H9 (cell line): ENCODE results near the gene NTSR1. TPM values are rescaled to one million over a fixed set of nuclear protein-coding genes. Genes with fewer than 3 reads are reported as not detected.
A peak's percentile ranks its signal among the peaks of the same experiment; 100 is the strongest.

Experiments
- DNase-seq: peaks from one replicate; pipeline ENCODE4 v3.0.0-alpha.2; 2017
- H2AFZ ChIP-seq: one replicate; pipeline ENCODE4 v1.6.1; 2013; ENCODE audit warnings: mild to moderate bottlenecking, low read length, control low read depth, moderate library complexity
- H2AK5ac ChIP-seq: 2 replicates; pipeline ENCODE4 v1.6.1; 2013; ENCODE audit warnings: low read length, control low read depth, mixed read lengths; ENCODE audit not compliant: insufficient read length
- H2BK120ac ChIP-seq: one replicate; pipeline ENCODE4 v1.6.1; 2013; ENCODE audit warnings: low read depth, mild to moderate bottlenecking, low read length, control low read depth, inconsistent platforms; ENCODE audit not compliant: poor library complexity, severe bottlenecking
- H2BK12ac ChIP-seq: 2 replicates; pipeline ENCODE4 v1.6.1; 2013; ENCODE audit warnings: low read length, control low read depth, mixed read lengths, low read depth; ENCODE audit not compliant: insufficient read length
- H2BK15ac ChIP-seq: 2 replicates; pipeline ENCODE4 v1.6.1; 2013; ENCODE audit warnings: low read depth, low read length, control low read depth
- H2BK20ac ChIP-seq: one replicate; pipeline ENCODE4 v1.6.1; 2013; ENCODE audit warnings: low read depth, mild to moderate bottlenecking, low read length, control low read depth, inconsistent platforms; ENCODE audit not compliant: poor library complexity, severe bottlenecking
- H2BK5ac ChIP-seq: 2 replicates; pipeline ENCODE4 v1.6.1; 2013; ENCODE audit warnings: low read length, control low read depth, mixed read lengths; ENCODE audit not compliant: insufficient read length
- H3K14ac ChIP-seq: 2 replicates; pipeline ENCODE4 v1.6.1; 2013; ENCODE audit warnings: low read length, control low read depth; ENCODE audit not compliant: insufficient read depth
- H3K18ac ChIP-seq: 2 replicates; pipeline ENCODE4 v1.6.1; 2013; ENCODE audit warnings: low read depth, mild to moderate bottlenecking, mixed read lengths, low read length, control low read depth; ENCODE audit not compliant: insufficient read length
- H3K23ac ChIP-seq: 2 replicates; pipeline ENCODE4 v1.6.1; 2013; ENCODE audit warnings: low read length, control low read depth, mixed read lengths, low read depth; ENCODE audit not compliant: insufficient read length
- H3K23me2 ChIP-seq: 2 replicates; pipeline ENCODE4 v1.6.1; 2013; ENCODE audit warnings: low read depth, mild to moderate bottlenecking, mixed read lengths, low read length, control low read depth; ENCODE audit not compliant: insufficient read length, poor library complexity, severe bottlenecking
- H3K27ac ChIP-seq: 2 replicates; pipeline ENCODE4 v1.5.1; 2013; ENCODE audit warnings: low read length, control low read depth, mixed read lengths, low read depth; ENCODE audit not compliant: insufficient read length
- H3K27me3 ChIP-seq: 2 replicates; pipeline ENCODE4 v1.6.1; 2013; ENCODE audit warnings: low read length, control low read depth, inconsistent platforms; ENCODE audit not compliant: insufficient read depth
- H3K4ac ChIP-seq: 2 replicates; pipeline ENCODE4 v1.6.1; 2013; ENCODE audit warnings: low read depth, mild to moderate bottlenecking, control low read depth, inconsistent platforms, low read length, moderate library complexity
- H3K4me1 ChIP-seq: 2 replicates; pipeline ENCODE4 v1.6.1; 2013; ENCODE audit warnings: low read length, control low read depth, inconsistent platforms; ENCODE audit not compliant: insufficient read depth
- H3K4me2 ChIP-seq: 2 replicates; pipeline ENCODE4 v1.6.1; 2013; ENCODE audit warnings: low read length, control low read depth, mixed read lengths; ENCODE audit not compliant: insufficient read length, insufficient read depth
- H3K56ac ChIP-seq: 2 replicates; pipeline ENCODE4 v1.6.1; 2013; ENCODE audit warnings: low read depth, mild to moderate bottlenecking, mixed read lengths, low read length, control low read depth; ENCODE audit not compliant: insufficient read length
- H3K79me1 ChIP-seq: 2 replicates; pipeline ENCODE4 v1.6.1; 2013; ENCODE audit warnings: low read depth, mild to moderate bottlenecking, moderate library complexity, low read length, control low read depth, inconsistent platforms; ENCODE audit not compliant: insufficient read depth, poor library complexity, severe bottlenecking
- H3K79me2 ChIP-seq: 2 replicates; pipeline ENCODE4 v1.6.1; 2013; ENCODE audit warnings: low read length, control low read depth, inconsistent platforms; ENCODE audit not compliant: insufficient read depth
- H3K9ac ChIP-seq: 2 replicates; pipeline ENCODE4 v1.6.1; 2013; ENCODE audit warnings: low read length, control low read depth, mixed read lengths; ENCODE audit not compliant: insufficient read length; ENCODE audit errors: extremely low read depth
- H3K9me3 ChIP-seq: one replicate; pipeline ENCODE4 v1.6.1; 2013; ENCODE audit warnings: low read depth, low read length, inconsistent platforms; ENCODE audit not compliant: control insufficient read depth
- H3T11ph ChIP-seq: one replicate; pipeline ENCODE4 v1.6.1; 2013; ENCODE audit warnings: mild to moderate bottlenecking, low read length, control low read depth, inconsistent platforms
- H4K20me1 ChIP-seq: one replicate; pipeline ENCODE4 v1.6.1; 2013; ENCODE audit not compliant: control insufficient read depth, insufficient read length, insufficient read depth
- H4K5ac ChIP-seq: 2 replicates; pipeline ENCODE4 v1.6.1; 2013; ENCODE audit warnings: low read depth, mild to moderate bottlenecking, mixed read lengths, low read length, control low read depth; ENCODE audit not compliant: insufficient read length
- H4K8ac ChIP-seq: replicated peaks from 2 replicates; pipeline ENCODE4 v1.6.1; 2013; ENCODE audit warnings: low read length, control low read depth, mixed read lengths, low read depth; ENCODE audit not compliant: insufficient read length
- H4K91ac ChIP-seq: 2 replicates; pipeline ENCODE4 v1.6.1; 2013; ENCODE audit warnings: low read depth, mild to moderate bottlenecking, moderate library complexity, mixed read lengths, low read length, control low read depth; ENCODE audit not compliant: insufficient read length
- H3K27ac Mint-ChIP-seq, 3 experiments: 2 replicates in 2 of 3; 3 replicates in 1 of 3; pipeline ENCODE4 v1.8.0; 2020 to 2021; ENCODE audit warnings: mixed read lengths in 3 of 3, mild to moderate bottlenecking in 1 of 3, moderate library complexity in 1 of 3
- H3K27me3 Mint-ChIP-seq: 2 replicates; pipeline ENCODE4 v1.8.0; 2021; ENCODE audit warnings: low read depth, mild to moderate bottlenecking, moderate library complexity, mixed read lengths
- H3K36me3 Mint-ChIP-seq, 3 experiments: 2 replicates in 2 of 3; 3 replicates in 1 of 3; pipeline ENCODE4 v1.8.0; 2020 to 2021; ENCODE audit warnings: low read depth in 3 of 3, mixed read lengths in 3 of 3; ENCODE audit not compliant: insufficient read depth in 1 of 3
- H3K4me1 Mint-ChIP-seq, 2 experiments: 2 replicates each; pipeline ENCODE4 v1.8.0; 2020; ENCODE audit warnings: mixed read lengths in 2 of 2
- H3K4me3 Mint-ChIP-seq, 2 experiments: 2 replicates in 1 of 2; 3 replicates in 1 of 2; pipeline ENCODE4 v1.8.0; 2020 to 2021; ENCODE audit warnings: mild to moderate bottlenecking in 2 of 2, mixed read lengths in 2 of 2, moderate library complexity in 1 of 2
- H3K9me3 Mint-ChIP-seq, 2 experiments: 2 replicates in 1 of 2; 3 replicates in 1 of 2; pipeline ENCODE4 v1.8.0; 2020; ENCODE audit warnings: mild to moderate bottlenecking in 2 of 2, mixed read lengths in 2 of 2, moderate library complexity in 1 of 2
- CTCF ChIP-seq: fragments of 200-600 bp; sonication (generic); conservative IDR thresholded peaks from 3 replicates; pipeline ENCODE4 v1.8.0; 2021; ENCODE audit warnings: antibody characterized with exemption, mild to moderate bottlenecking
- WGBS: extraction: QIAGEN DNeasy Blood & Tissue Kit; methylation state at CpG from one replicate; pipeline ENCODE4 v1.1.7; 2013; ENCODE audit warnings: missing lambda C conversion rate, low lambda C conversion rate, mixed read lengths; ENCODE audit not compliant: insufficient read length; ENCODE audit errors: extremely low coverage; 5-methylcytosine and 5-hydroxymethylcytosine counted together
- long read RNA-seq: library from polyadenylated mRNA; unstranded; transcript quantifications from one replicate; pipeline ENCODE4 v2.0.0, GENCODE V29; 2020
- total RNA-seq: library from RNA; stranded (reverse); gene quantifications from 2 replicates; pipeline ENCODE4 v1.2.1, GENCODE V29; 2021

The NTSR1 gene
- 0.07 and 0.11 TPM in 2 replicates for total RNA-seq
- long read RNA-seq: 0 reads

DNA sequence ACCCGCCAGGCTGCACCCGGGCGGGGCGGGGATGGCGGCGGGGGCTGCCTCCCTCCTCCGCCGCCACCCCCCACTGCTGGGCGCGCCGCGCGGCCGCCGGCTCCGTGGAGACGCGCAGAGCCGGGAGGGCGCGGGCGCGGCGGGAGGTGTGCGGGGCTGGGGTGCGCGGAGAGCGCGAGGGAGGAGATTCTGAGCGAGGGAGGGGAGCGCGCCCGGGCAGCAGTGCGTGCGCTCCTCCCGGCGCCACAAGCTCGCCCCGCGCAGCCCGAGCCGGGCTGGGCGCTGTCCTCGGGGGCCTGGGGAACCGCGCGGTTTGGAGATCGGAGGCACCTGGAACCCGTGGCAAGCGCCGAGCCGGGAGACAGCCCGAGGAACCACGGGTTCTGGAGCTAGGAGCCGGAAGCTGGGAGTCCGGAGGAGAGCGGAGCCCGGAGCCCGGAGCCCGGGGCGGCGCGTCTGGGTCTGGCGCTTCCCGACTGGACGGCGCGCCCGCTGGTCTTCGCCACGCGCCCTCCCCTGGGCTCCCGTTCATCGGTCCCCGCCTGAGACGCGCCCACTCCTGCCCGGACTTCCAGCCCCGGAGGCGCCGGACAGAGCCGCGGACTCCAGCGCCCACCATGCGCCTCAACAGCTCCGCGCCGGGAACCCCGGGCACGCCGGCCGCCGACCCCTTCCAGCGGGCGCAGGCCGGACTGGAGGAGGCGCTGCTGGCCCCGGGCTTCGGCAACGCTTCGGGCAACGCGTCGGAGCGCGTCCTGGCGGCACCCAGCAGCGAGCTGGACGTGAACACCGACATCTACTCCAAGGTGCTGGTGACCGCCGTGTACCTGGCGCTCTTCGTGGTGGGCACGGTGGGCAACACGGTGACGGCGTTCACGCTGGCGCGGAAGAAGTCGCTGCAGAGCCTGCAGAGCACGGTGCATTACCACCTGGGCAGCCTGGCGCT, at the start of gene NTSR1:
NTSR1 (plus strand) TSS at position 246 of the 946 bp plus-strand sequence; CDS start at position 618, 372 bp downstream.
- Histone ChIP-seq H3K9ac (no peak within 1 kb of the TSS), H3K14ac (no peak within 1 kb of the TSS; the same call in 1 of the 2 replicates), H2BK20ac (no peak within 1 kb of the TSS), H4K91ac (no peak within 1 kb of the TSS), H2AK5ac (no peak within 1 kb of the TSS), H3K4ac (no peak within 1 kb of the TSS), H3K4me2 (peak within 1 kb of the TSS; percentile 41), H2BK12ac (no peak within 1 kb of the TSS), H2BK120ac (no peak within 1 kb of the TSS), H3T11ph (no peak within 1 kb of the TSS), H3K23ac (no peak within 1 kb of the TSS), H3K56ac (no peak within 1 kb of the TSS), H3K23me2 (peaks cover 15% of the 10 kb centered on the region), H2BK5ac (no peak within 1 kb of the TSS), H3K27me3 (peaks cover 12% of the 10 kb centered on the region; the same call in 1 of the 2 replicates), H3K79me2 (no peaks in the 10 kb centered on the region), H4K20me1 (peaks cover 6% of the 10 kb centered on the region), H3K4me1 (no peaks in the 10 kb centered on the region), H3K79me1 (no peaks in the 10 kb centered on the region), H3K18ac (no peak within 1 kb of the TSS), H4K5ac (no peak within 1 kb of the TSS), H2BK15ac (no peak within 1 kb of the TSS), H4K8ac (no peak within 1 kb of the TSS), H3K27ac (no peak within 1 kb of the TSS), H2AFZ (no peak within 1 kb of the TSS), H3K9me3 (no peaks in the 10 kb centered on the region)
- no peaks in the 10 kb centered on the region for H3K36me3 Mint-ChIP-seq
- H3K27me3 Mint-ChIP-seq: peaks cover 75% of the 10 kb centered on the region
- no CpG with 5 or more reads among the region's 124 CpGs for WGBS
- H3K4me1 Mint-ChIP-seq: peaks cover 5 to 12% of the 10 kb centered on the region in 2 experiments
- TF ChIP-seq CTCF: peak; percentile 34; the same call in 2 of the 3 replicates
- H3K4me3 Mint-ChIP-seq: peak within 1 kb of the TSS; percentile 53 to 79
- peak; percentile 52 for DNase-seq
- H3K9me3 Mint-ChIP-seq: peaks cover 0 to 2% of the 10 kb centered on the region in 2 experiments; a peak in 1 of 5 replicates
- H3K27ac Mint-ChIP-seq: no peak within 1 kb of the TSS; a peak in 1 of 7 replicates
